GM12878 (cell line): Measurements from ENCODE around the gene GALNTL6. TPM values are rescaled to one million over a fixed set of nuclear protein-coding genes. Genes with fewer than 3 reads are reported as not detected.

Source experiments
- ATAC-seq: fragments of 200-7000 bp; cut with Tn5 transposase; 3 replicates; pipeline ENCODE4 v1.9.1; 2020; ENCODE audit warnings: mild to moderate bottlenecking, moderate library complexity
- BruUV-seq: library from RNA; stranded (reverse); fragments of 400-500 nt; replicated peaks from 2 replicates; lab custom pipeline; 2021; lab: Mats Ljungman, UMichigan
- CTCF ChIA-PET: fragments of 300-600 bp; sonication (Branson Sonifier 250); formaldehyde crosslinking; extraction: SDS; loops from one replicate; lab custom pipeline; 2021; ENCODE audit warnings: inconsistent platforms; lab: Yijun Ruan, JAX
- POLR2A ChIA-PET: fragments of 350-600 bp; formaldehyde crosslinking; extraction: SDS; loops from one replicate; lab custom pipeline; 2021; ENCODE audit warnings: inconsistent platforms; lab: Charles Lee
- RAD21 ChIA-PET: fragments of 300-600 bp; sonication (Branson Sonifier 250); formaldehyde crosslinking; loops from one replicate; lab custom pipeline; 2023; ENCODE audit warnings: antibody characterized with exemption; ENCODE audit not compliant: unreplicated experiment; lab: Charles Lee
- SMC1A ChIA-PET: fragments of 300-600 bp; sonication (Branson Sonifier 250); formaldehyde crosslinking; loops from one replicate; lab custom pipeline; 2023; ENCODE audit not compliant: unreplicated experiment, uncharacterized antibody; lab: Charles Lee
- DNase-seq: peaks from one replicate; pipeline ENCODE4 v3.0.0-alpha.2; 2011; ENCODE audit warnings: low read depth, low spot score
- FAIRE-seq: peaks from 3 replicates; lab custom pipeline; 2011; peaks lifted over from hg19 to GRCh38; lab: Jason Lieb, UNC
- H2AFZ ChIP-seq: 2 replicates; pipeline ENCODE4 v1.6.0; 2011; ENCODE audit warnings: low read depth, low read length, control low read depth; ENCODE audit not compliant: control insufficient read depth
- H3K27ac ChIP-seq: 2 replicates; pipeline ENCODE4 v1.5.1; 2011; ENCODE audit warnings: control low read depth; ENCODE audit not compliant: control insufficient read depth, insufficient read depth
- H3K27me3 ChIP-seq, 2 experiments: replicated peaks in 1 of 2; 2 replicates each; pipeline versions ENCODE4 v1.6.0 to v1.6.1; 2011; ENCODE audit warnings: low read length in 1 of 2; ENCODE audit not compliant: control insufficient read depth in 2 of 2, insufficient read depth in 2 of 2
- H3K36me3 ChIP-seq, 2 experiments: 2 replicates each; pipeline ENCODE4 v1.5.1; 2011; ENCODE audit warnings: low read length in 1 of 2; ENCODE audit not compliant: control insufficient read depth in 2 of 2, insufficient read depth in 2 of 2
- H3K4me1 ChIP-seq: 2 replicates; pipeline ENCODE4 v1.6.1; 2011; ENCODE audit warnings: mild to moderate bottlenecking, low read length, moderate library complexity, mixed read lengths; ENCODE audit not compliant: control insufficient read depth, insufficient read depth
- H3K4me2 ChIP-seq: 2 replicates; pipeline ENCODE4 v1.6.0; 2011; ENCODE audit warnings: control low read depth; ENCODE audit not compliant: control insufficient read depth, insufficient read depth
- H3K4me3 ChIP-seq: fragments of 200-600 bp; sonication (generic); 2 replicates; pipeline ENCODE4 v1.5.1; 2016
- H3K79me2 ChIP-seq: 2 replicates; pipeline ENCODE4 v1.6.0; 2011; ENCODE audit warnings: low read length; ENCODE audit not compliant: control insufficient read depth, insufficient read depth
- H3K9ac ChIP-seq: 2 replicates; pipeline ENCODE4 v1.8.0; 2011; ENCODE audit warnings: low read length, control low read depth, mixed read lengths; ENCODE audit not compliant: control insufficient read depth, insufficient read depth
- H3K9me3 ChIP-seq: replicated peaks from 3 replicates; pipeline ENCODE4 v1.5.1; 2011; ENCODE audit warnings: mild to moderate bottlenecking, low read length; ENCODE audit not compliant: control insufficient read depth, insufficient read depth
- H4K20me1 ChIP-seq: 2 replicates; pipeline ENCODE4 v1.6.0; 2011; ENCODE audit not compliant: control insufficient read depth, insufficient read depth
- BCL11A ChIP-seq: IDR thresholded peaks from 2 replicates; pipeline ENCODE4 v1.6.1; 2011; ENCODE audit warnings: low read depth, low read length
- CREM ChIP-seq: IDR thresholded peaks from 2 replicates; pipeline ENCODE4 v1.6.1; 2014; ENCODE audit warnings: antibody characterized with exemption, low read depth
- EZH2 ChIP-seq: IDR thresholded peaks from 2 replicates; pipeline ENCODE4 v1.6.1; 2012; ENCODE audit warnings: low read depth, mild to moderate bottlenecking, control low read depth, inconsistent platforms, low read length, borderline replicate concordance; ENCODE audit not compliant: control insufficient read depth
- KDM1A ChIP-seq: fragments of 200-600 bp; sonication (generic); IDR thresholded peaks from 2 replicates; pipeline ENCODE4 v1.6.1; 2016; ENCODE audit warnings: borderline replicate concordance
- MEF2B ChIP-seq: fragments of 450-650 bp; IDR thresholded peaks from 2 replicates; pipeline ENCODE4 v1.6.1; 2018; ENCODE audit warnings: mild to moderate bottlenecking, moderate library complexity; ENCODE audit not compliant: partially characterized antibody, poor library complexity, severe bottlenecking
- PAX5 ChIP-seq: IDR thresholded peaks from 2 replicates; pipeline ENCODE4 v1.6.1; 2011; ENCODE audit warnings: low read depth, low read length, borderline replicate concordance
- SMAD5 ChIP-seq: IDR thresholded peaks from 2 replicates; pipeline ENCODE4 v1.6.1; 2016; ENCODE audit warnings: antibody characterized with exemption, low read depth
- SMC3 ChIP-seq: IDR thresholded peaks from 2 replicates; pipeline ENCODE4 v1.6.1; 2011; ENCODE audit warnings: low read length, improper control_type of control experiment, borderline replicate concordance
- SREBF2 ChIP-seq: IDR thresholded peaks from 2 replicates; pipeline ENCODE4 v1.6.1; 2012; ENCODE audit warnings: mild to moderate bottlenecking, low read length
- STAT3 ChIP-seq: IDR thresholded peaks from 2 replicates; pipeline ENCODE4 v1.6.1; 2011; ENCODE audit warnings: low read depth, low read length, improper control_type of control experiment
- ZNF274 ChIP-seq: IDR thresholded peaks from one replicate; pipeline ENCODE4 v1.8.0; 2011; ENCODE audit not compliant: insufficient read length, insufficient read depth
- WGBS: methylation state at CpG from one replicate; pipeline ENCODE4 v1.1.6; 2016; ENCODE audit warnings: low lambda C conversion rate; ENCODE audit not compliant: insufficient replicate concordance, insufficient coverage; ENCODE audit errors: missing lambda C conversion rate; 5-methylcytosine and 5-hydroxymethylcytosine counted together
- in situ Hi-C: fragments of 300-500 bp; cut with MboI; formaldehyde crosslinking; loops from 9 replicates; pipeline ENCODE4 v1.14.3; 2018; ENCODE audit warnings: mixed read lengths
- intact Hi-C: fragments of 100-400 bp; cut with micrococcal nuclease; formaldehyde crosslinking; loops from one replicate; pipeline ENCODE4 v1.14.2; 2022; ENCODE audit not compliant: unreplicated experiment
- polyA plus RNA-seq, 11 experiments: library from polyadenylated mRNA; depleted of rRNA in 4 of 11; unstranded in 6 of 11; stranded (reverse) in 5 of 11; fragments of >200 nt; fragmentation: Nextera tagmentation in 4 of 11; fragmentation: Illumina TruSeq in 1 of 11; extraction: Ambion mirVana in 4 of 11; extraction: Trizol in 1 of 11; gene quantifications; 1 replicate in 1 of 11; 2 replicates in 10 of 11; pipeline versions ENCODE4 v1.2.1 to v1.2.3, GENCODE V29; 2011 to 2016; ENCODE audit warnings: inconsistent platforms in 2 of 11, missing spikeins in 2 of 11, low read depth in 1 of 11
- total RNA-seq, 4 experiments: library from RNA; depleted of rRNA in 3 of 4; stranded (reverse); fragments of >200 nt in 3 of 4; fragmentation: Illumina TruSeq in 1 of 4; extraction: Trizol in 1 of 4; gene quantifications; 2 replicates each; pipeline versions ENCODE4 v1.2.1 to v1.2.3, GENCODE V29; 2013 to 2021
- TF ChIP-seq, protein P1 (sequence below): fragments of 450-650 bp; IDR thresholded peaks from 2 replicates; pipeline ENCODE4 v1.6.1; 2014; ENCODE audit warnings: mild to moderate bottlenecking
- TF ChIP-seq, protein P2 (sequence below): IDR thresholded peaks from 2 replicates; pipeline ENCODE4 v1.6.1; 2012; ENCODE audit warnings: mild to moderate bottlenecking, low read depth, low read length
- TF ChIP-seq, protein P3 (sequence below): fragments of 450-650 bp; formaldehyde crosslinking; IDR thresholded peaks from 2 replicates; pipeline ENCODE4 v1.5.0; 2022; ENCODE audit warnings: mild to moderate bottlenecking, missing genetic modification characterization

GALNTL6 gene
- total and polyA plus RNA-seq, 10 of the 15 experiments (the other 5 are each of a cell fraction or from before 2014, with no cell fraction given) = 0.01 to 0.29 TPM; not detected in 8

DNA sequence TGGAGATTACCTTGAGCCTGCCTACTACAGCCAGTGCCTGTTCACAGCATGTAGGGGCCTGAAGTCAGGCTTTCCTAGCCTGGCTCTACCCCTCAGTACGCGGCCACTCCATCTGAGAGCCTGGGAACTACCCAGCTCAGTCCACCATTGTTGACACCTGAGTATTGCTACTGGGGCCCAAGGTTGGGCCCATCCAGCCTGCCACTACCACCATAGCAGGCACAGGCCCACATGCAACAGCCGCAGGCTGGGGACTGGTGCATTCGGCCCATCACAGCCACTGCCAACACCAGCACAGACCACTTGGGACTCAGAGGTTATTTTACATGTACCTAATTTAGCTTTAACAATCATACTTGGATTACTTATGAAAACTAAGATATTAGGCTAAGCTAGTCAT, 314.0 kb downstream of the GALNTL6 start (continued):
- TF ChIP-seq EZH2 (no peak), STAT3 (no peak), ZNF274 (no peak), CREM (no peak)
- TF ChIP-seq, protein P1, sequence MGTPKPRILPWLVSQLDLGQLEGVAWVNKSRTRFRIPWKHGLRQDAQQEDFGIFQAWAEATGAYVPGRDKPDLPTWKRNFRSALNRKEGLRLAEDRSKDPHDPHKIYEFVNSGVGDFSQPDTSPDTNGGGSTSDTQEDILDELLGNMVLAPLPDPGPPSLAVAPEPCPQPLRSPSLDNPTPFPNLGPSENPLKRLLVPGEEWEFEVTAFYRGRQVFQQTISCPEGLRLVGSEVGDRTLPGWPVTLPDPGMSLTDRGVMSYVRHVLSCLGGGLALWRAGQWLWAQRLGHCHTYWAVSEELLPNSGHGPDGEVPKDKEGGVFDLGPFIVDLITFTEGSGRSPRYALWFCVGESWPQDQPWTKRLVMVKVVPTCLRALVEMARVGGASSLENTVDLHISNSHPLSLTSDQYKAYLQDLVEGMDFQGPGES = no peak
- TF ChIP-seq, protein P2, sequence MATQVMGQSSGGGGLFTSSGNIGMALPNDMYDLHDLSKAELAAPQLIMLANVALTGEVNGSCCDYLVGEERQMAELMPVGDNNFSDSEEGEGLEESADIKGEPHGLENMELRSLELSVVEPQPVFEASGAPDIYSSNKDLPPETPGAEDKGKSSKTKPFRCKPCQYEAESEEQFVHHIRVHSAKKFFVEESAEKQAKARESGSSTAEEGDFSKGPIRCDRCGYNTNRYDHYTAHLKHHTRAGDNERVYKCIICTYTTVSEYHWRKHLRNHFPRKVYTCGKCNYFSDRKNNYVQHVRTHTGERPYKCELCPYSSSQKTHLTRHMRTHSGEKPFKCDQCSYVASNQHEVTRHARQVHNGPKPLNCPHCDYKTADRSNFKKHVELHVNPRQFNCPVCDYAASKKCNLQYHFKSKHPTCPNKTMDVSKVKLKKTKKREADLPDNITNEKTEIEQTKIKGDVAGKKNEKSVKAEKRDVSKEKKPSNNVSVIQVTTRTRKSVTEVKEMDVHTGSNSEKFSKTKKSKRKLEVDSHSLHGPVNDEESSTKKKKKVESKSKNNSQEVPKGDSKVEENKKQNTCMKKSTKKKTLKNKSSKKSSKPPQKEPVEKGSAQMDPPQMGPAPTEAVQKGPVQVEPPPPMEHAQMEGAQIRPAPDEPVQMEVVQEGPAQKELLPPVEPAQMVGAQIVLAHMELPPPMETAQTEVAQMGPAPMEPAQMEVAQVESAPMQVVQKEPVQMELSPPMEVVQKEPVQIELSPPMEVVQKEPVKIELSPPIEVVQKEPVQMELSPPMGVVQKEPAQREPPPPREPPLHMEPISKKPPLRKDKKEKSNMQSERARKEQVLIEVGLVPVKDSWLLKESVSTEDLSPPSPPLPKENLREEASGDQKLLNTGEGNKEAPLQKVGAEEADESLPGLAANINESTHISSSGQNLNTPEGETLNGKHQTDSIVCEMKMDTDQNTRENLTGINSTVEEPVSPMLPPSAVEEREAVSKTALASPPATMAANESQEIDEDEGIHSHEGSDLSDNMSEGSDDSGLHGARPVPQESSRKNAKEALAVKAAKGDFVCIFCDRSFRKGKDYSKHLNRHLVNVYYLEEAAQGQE = no peak

DNA sequence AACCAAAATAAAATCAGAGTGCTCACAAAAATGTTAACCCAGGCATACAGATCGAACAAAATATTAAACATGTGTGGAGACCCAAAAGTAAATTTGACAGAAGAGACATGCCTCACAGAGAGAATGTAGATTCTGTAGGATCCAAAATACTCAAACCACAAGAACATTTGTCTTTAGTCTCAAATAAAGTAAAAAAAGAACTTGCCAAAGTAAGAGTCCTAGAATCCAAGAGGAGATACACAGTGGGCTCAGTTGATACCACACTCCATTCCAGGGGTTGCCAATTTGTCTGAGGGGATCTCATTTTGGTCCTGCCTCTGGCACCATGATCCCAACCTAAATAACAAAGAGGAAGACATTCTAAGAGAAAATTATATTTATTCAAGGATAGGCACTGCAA, 316.4 kb downstream of the GALNTL6 start:
- no peak overlapping the region for H3K27ac ChIP-seq
- H3K4me2 ChIP-seq = no peak overlapping the region
- ChIA-PET POLR2A (no interaction called here), RAD21 (no interaction called here), SMC1A (interaction anchor here (1.7 kb wide), 1 partner anchor 11 kb away, joined by 6 read pairs; no protein-coding TSS in a partner anchor), CTCF (no interaction called here)
- in situ Hi-C loops (no loop called here), intact Hi-C loops (no loop called here)
- no peaks in the 10 kb centered on the region for H3K9me3 ChIP-seq
- no peak overlapping the region for H3K9ac ChIP-seq
- no TSS peak for BruUV-seq
- no peaks in the 10 kb centered on the region for H3K36me3 ChIP-seq
- ATAC-seq = no peak
- no peak overlapping the region for H3K4me3 ChIP-seq
- no peaks in the 10 kb centered on the region for H3K4me1 ChIP-seq
- H2AFZ ChIP-seq = no peak overlapping the region
- WGBS = 0% methylated on average over 1 of the region's 1 CpG
- DNase-seq = no peak
- no peak for FAIRE-seq
- H3K27me3 ChIP-seq = no peaks in the 10 kb centered on the region
- no peaks in the 10 kb centered on the region for H3K79me2 ChIP-seq
- no peaks in the 10 kb centered on the region for H4K20me1 ChIP-seq
- TF ChIP-seq PAX5 (no peak), SMC3 (no peak), SREBF2 (no peak), KDM1A (no peak), SMAD5 (no peak), BCL11A (no peak), MEF2B (no peak)
- TF ChIP-seq, protein P3, sequence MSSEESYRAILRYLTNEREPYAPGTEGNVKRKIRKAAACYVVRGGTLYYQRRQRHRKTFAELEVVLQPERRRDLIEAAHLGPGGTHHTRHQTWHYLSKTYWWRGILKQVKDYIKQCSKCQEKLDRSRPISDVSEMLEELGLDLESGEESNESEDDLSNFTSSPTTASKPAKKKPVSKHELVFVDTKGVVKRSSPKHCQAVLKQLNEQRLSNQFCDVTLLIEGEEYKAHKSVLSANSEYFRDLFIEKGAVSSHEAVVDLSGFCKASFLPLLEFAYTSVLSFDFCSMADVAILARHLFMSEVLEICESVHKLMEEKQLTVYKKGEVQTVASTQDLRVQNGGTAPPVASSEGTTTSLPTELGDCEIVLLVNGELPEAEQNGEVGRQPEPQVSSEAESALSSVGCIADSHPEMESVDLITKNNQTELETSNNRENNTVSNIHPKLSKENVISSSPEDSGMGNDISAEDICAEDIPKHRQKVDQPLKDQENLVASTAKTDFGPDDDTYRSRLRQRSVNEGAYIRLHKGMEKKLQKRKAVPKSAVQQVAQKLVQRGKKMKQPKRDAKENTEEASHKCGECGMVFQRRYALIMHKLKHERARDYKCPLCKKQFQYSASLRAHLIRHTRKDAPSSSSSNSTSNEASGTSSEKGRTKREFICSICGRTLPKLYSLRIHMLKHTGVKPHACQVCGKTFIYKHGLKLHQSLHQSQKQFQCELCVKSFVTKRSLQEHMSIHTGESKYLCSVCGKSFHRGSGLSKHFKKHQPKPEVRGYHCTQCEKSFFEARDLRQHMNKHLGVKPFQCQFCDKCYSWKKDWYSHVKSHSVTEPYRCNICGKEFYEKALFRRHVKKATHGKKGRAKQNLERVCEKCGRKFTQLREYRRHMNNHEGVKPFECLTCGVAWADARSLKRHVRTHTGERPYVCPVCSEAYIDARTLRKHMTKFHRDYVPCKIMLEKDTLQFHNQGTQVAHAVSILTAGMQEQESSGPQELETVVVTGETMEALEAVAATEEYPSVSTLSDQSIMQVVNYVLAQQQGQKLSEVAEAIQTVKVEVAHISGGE (CRISPR knock-in tag) = no peak
